HG02943 (cell line): Measurements from ENCODE around the gene CDK14.

Experiments
- ATAC-seq: cut with Tn5 transposase; IDR thresholded peaks from one replicate; pipeline ENCODE4 v1.9.1; 2021; ENCODE audit warnings: mild to moderate bottlenecking, low read depth, moderate library complexity; ENCODE audit not compliant: unreplicated experiment

CDK14 gene

DNA sequence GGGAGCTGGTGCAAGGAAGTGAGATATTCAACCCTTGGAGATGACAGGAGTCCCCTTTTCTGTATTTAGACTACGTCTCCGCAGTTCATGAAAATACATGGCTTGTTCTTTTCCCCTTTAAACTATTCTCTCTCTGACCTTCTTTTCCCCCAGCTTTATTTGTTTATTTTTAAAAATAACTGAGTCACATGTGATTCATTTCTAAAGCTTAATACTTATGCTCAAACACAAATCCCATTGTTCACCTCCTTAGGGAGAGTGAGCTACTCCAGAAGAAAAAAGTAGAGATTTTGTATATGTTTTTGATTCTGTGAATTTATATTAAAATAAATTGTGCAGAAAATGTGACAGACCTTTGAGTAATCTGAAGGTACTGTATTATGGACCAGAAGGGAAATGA, 632.2 kb downstream of the CDK14 start:
- ATAC-seq: no peak

DNA sequence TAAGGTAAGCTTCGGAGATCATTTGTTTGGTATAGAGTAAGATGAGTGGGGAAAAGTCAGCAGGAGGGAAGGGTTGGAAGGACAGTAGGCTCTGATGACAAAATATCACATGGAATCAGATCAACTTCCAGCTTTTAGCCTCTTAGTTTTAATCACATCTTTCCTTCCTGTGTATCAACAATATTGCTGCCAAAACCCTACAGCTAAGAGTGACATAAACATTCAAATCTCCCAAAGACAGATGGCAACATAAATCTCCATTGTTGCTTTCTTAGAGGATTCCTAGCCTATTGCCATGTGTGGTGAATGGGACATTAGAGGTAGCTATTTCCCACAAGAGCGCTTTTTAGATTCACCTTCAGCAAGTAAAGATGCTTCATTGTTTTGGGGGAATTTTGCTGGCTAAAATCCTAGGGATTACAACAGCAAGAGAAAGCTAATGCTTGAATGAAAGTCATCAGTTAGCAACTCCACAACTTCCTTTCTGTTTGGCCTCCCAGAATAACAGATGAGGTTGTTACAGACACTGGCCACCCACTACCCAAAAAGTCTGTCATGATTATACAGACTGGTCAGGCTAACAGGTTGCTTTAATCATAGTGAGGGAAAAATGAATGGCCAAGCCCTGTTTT, 632.9 kb downstream of the CDK14 start:
- no peak for ATAC-seq

DNA sequence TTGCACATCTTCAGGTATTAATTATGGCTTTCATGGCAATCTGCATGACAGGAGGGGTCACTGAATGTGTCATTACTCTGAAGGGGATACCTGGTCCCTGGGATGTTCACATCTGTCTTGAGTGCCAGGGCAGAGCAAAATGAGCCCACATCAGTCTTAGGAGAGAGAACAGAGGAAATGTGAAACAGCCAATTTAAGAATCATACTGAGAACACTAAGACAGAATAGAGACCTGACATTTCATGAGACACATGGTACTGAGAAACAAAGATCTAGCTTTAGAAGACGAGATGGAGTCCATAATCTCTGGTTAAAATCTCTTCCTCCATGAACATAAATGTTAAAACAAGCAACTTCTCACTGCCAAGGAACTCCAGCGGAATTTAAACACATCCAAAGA, 634.0 kb downstream of the CDK14 start:
- no peak for ATAC-seq

DNA sequence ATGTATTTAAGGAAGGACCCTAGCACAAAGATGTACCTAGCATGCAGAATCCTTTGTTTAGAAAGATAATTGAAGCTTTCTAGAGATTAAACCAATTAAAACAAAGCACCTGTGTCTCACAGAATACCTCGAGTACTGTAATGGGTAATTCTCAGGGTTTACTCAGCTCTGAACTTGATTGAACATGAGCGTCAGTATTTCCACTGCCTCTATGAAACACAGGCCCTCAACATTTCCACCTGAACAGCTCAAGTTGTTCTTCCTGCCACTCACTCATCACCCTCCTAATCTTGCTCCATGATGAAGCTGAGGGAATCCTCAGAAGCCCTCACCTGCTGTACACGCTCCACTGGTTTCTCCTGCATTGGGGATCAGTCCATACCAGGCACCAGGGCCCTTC, 634.4 kb downstream of the CDK14 start:
- ATAC-seq: no peak

DNA sequence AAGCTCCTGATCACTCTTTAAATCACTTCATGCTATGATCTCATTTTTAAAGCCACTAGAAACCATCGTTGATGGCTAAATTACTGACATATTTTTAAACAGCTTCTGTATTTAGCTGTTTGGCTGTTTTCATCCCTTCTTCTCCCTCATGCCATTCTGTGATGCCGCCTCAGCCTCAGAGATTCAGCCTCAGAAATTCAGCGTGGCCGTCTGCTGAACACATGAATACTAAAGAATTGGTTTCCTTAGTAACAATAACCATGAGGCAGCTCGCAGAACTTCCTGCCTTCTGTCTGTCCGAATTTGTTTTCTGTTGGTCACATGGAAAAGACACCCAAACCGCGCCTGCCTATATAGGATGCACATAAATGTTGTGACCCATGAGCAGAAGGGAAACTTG, 637.1 kb downstream of the CDK14 start:
- ATAC-seq: no peak

DNA sequence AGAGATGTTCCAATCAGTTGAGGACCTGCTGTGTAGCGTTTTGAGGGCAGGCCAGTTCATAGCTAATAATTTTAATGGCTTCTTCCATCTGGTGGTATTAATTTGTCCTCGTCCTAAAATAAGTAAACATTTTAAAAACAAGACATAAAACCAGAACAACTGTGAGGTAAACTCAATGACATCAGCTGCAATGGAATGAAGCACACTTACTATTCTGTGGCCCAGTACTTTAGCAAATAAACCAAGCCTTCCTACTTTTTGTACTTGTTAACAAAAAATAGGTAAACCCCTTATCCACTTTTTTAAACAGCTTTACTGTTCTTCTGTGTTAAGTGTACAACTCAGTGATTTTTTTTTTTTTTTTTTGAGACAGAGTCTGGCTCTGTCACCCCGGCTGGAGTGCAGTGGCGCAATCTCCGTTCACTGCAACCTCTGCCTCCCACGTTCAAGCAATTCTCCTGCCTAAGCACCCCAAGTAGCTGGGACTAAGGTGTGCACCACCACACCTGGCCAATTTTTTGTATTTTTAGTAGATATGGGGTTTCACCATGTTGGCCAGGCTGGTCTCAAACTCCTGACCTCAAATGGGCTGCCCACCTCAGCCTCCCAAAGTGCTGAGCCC, 639.2 kb downstream of the CDK14 start:
- ATAC-seq: no peak

DNA sequence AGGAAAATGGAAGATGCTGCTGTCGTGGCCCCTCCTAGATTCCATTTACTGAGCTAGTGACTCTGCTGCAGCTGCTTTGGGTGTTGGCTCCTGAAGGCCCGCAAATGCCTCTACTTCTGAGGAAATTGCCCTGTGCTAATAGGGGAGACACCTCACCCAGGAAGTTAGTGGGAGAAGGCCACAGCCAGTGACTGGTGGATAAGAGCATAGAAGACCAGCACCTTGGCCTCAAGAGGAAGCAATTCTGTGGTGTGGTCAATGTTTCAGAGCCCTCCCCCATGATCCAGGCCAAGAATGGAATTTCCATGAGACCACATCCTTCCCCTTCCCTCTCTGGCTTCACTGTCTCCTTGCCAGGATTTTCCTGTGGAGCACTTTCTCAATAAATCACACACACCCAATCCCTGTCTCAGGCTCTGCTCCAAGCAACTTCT, 643.1 kb downstream of the CDK14 start:
- no peak for ATAC-seq

DNA sequence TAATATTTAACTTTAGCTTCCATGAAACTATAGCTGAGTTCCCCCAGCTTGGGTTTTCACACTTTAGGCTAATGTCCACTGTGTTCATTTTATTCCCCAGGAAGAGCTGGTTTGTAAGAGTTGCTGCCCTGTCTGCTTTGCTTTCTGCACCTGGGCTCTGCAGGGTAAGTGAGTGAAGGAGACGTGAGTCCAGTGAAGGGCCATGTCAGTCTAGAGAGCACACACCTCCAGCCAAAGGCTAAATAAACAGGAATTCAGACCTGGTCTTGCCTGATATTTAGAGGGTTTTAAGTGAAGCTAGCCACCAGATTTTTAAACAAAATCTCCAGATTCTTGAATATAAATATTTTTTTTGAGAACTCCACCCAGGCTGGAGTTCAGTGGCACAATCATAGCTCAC, 643.7 kb downstream of the CDK14 start:
- ATAC-seq: no peak

DNA sequence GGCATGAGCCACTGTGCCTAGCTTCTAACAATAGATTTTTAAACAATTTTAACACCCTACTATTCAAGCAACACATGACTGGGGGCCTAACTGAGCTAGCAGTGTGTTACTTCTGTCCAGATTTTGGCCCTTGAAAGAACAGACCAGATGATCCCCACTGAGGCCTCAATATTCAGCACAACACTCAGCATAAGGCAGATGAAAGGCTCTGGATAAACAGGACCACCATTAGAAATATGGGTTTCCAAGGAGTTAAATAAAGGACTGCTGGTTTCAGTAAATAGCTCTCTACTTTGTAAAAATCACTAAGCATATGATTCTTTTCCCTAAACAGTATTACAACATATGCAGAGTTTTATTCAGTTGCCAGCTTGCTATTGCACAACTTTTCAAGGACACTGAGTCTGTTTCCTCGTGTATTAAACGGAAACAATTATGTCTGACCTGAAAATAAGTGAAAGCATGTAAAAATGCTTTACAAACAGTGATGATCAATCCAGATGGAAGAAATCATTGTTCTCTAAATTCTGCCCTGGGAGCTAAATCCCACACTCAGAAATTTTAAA, 644.3 kb downstream of the CDK14 start:
- no peak for ATAC-seq

DNA sequence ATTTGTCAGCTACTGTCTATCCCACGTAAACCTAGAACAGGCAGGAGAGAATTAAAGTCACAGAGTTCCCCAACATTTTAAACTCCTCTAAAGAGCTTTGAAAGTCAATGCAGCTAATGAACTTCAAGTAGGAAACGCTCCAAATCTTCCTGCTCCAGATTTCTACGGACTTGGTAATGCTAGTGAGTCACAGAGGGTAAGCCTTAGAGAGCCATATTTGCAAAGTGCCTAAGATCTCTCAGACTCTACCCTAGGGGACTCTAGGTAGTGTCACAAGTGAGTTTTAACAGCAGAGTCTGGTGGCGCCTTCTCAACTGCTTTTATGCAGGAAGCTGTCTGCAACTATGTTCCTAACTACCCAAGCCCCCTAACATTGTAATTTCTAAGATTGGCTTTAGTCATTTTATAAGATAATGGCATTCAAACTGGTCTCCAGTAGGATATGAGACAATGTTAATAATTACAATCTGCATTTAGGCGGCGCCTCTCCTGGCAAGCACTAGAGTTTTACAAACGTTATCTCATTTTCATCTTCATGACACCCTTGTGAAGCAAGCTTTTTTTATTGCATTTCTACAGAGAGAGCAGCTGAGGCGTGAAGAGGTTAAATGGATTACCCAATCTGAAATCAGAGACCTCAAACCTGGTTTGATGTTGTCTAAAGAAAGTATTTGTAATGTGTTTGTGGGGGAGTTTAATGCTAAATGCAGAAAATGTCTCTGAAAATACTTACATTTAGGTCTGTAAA, 646.1 kb downstream of the CDK14 start:
- ATAC-seq: no peak

DNA sequence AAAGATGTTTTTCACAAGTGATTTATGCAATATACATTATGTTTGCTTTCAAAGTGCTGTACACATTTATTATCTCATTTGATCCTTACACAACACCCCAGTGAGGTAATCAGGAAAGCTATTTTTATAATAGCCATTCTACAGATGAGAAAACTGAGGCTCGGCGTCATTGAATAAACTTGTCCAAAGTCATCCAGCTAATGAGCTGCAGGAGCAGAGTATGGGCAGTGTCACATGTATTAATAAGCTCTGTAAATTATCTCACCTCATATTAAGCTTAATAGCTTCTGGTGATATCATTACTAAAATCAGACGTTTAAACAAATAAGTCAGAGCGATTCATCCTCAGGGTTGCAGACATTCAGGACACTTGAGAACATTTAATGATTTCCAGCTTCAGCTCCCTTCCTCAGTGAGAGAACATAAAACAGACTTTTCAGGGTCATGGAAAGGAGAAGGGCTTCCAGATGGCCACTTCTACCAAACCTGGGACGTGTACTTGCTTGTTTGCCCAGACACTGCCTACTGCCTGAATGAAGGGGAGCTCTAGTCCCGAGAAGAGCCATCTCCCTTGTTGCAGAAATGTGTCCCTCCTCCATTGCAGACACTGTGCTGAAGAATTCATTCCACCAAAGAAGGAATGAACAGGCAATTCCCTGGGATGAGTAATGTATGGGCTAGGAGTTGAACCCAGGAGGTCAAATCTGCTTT, 647.6 kb downstream of the CDK14 start:
- ATAC-seq: no peak

DNA sequence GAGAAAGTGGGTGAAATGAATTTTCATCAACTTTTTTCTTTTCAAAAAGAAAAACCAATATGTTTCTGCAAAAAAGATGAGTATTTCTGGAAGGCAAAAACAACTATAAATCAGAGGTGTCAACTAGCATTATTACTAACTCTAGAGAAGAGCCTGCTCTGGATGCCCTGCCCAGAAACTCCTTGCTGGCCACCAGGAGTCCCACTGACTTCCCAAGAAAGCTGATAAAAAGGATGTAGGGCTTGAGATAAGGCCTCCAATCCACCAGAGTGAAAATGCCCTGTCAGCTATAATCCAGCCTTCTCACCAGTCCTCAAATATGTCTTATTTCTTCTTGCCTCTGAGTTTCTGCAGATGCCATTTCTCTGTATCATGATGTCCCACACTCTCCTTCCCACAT, 651.4 kb downstream of the CDK14 start:
- no peak for ATAC-seq

DNA sequence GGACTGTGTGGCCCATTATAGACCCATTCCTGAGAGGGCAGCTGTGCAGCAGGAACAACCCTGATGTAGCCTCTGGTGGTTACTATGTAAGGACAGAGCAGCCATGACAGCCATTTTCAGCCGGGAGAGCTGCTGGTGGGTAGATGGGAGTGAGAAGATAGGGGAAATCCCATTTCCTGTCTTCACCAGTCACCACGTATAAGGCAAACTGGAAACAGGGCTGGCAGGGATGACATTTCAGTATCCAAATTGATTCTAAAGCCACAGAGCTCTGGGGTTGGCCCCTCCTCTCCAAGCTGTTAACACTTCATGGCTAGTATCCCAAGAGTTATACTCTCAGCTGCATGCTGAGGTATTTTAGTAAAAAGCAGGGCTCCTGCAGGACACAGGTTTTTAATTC, 652.9 kb downstream of the CDK14 start:
- no peak for ATAC-seq

DNA sequence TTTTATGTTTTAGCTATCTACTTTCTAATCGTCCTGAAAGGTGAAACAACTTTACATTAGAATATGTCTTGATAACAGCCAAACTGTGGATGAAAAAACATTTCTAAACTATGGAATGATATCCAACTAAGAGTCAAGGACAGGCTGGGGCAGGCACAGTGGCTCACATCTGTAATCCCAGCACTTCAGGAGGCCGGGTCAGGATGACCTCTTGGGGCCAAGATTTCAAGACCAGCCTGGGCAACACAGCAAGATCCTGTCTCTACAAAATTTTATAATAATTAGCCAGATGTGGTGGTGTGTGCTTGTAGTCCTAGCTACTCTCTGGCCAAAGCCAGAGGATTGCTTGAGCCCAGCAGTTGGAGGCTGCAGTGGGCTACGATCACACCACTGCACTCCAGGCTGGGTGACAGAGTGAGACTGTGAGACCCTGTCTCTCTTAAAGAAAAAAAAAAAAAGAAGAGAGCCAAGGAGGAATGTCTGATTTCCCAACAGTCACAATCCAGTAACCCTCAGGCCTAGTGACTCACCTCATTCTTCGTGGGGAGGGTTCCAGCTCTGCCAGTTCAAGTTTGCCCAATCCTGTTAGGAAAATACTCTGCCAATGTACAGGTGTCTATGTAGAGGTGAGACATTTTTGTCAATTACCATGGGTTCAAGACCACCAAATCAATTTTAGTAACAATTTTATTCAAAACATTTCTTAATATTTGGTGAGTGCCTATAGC, 653.5 kb downstream of the CDK14 start:
- ATAC-seq: no peak

DNA sequence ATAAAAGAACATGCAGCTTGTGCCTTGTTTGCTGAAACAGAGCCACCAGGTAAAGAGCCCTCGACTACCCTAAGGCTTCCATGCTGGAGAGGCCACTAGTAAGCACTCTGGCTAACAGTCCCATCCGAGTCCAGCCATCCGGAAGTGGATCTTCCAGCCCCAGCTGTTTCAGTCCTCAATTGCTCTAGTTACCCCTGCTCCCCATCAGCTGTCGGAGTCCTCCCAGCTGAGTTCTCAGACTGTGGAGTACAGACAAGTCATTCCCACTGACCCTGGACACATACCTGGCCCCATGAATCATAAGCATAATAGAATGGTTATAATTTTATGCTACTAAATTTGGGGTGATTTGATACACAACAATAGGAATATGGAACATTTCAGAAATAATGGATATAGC, 654.6 kb downstream of the CDK14 start:
- ATAC-seq: no peak

DNA sequence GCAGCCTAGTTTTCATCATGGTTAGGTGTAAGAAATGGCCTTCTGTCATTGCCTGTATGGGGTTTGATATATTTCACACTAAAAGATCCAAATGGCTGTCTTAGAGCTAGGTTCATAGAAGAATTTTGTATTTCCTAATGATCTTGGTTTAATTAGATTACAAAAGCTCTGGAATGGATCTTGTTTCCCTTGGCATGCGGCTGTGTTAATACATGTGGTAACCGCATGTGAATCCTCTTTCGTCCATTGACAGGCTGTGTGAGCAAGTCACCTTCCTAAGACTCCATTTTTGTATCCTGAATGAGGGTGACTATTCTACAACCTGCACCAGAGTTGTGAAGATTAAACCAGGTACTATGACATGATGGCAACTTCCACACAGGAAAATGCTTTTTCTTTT, 655.8 kb downstream of the CDK14 start:
- no peak for ATAC-seq
